ENCODE data around the gene NRK. TPM values are rescaled to one million over a fixed set of nuclear protein-coding genes. Genes with fewer than 3 reads are reported as not detected.

NRK gene
- total and polyA plus RNA-seq, 9 of the 15 experiments (the other 6 are each of a cell fraction or from before 2014, with no cell fraction given): 0.07 TPM; not detected in 8

DNA sequence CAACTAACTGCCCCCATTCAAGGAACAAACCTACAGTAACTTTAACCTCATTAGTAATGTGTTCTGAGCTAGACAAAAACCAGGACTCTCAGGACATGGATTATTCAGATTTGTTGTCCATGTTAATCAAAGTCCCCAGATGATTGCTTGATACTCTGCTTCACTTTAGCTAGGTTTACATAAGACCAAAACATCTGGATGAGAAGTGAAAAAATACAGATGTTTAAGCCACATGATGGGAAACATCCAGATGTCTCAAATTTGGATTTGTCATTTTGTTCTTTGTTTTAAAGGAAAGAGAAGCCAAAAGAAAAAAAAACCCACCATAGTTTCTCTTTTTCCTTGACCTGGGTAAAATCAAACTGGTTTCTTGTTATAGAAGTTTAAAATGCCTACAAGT, 48.5 kb upstream of the NRK start:
- no peaks in the 10 kb centered on the region for H3K9me3 ChIP-seq (replicated peaks; ENCODE audit: control insufficient read depth, insufficient read depth, low read depth, low read length)
- ATAC-seq (no peak), DNase-seq (ENCODE audit: extremely low read depth in 1 of 4, low spot score in 3 of 4) (no peak), FAIRE-seq (no peak)
- H3K9ac ChIP-seq (ENCODE audit: insufficient read depth in 1 of 2, low read depth in 2 of 2, low read length in 2 of 2): no peak overlapping the region
- H3K27me3 ChIP-seq (ENCODE audit: control insufficient read depth in 2 of 2, insufficient read depth in 2 of 2, low read length in 2 of 2): no peaks in the 10 kb centered on the region
- H3K36me3 ChIP-seq (ENCODE audit: control insufficient read depth, insufficient read depth, low read length): no peaks in the 10 kb centered on the region
- H3K27ac ChIP-seq (ENCODE audit: extremely low read depth, low read depth, low read length): no peak overlapping the region
- H4K20me1 ChIP-seq (replicated peaks; ENCODE audit: control insufficient read depth, insufficient read depth, low read length): no peaks in the 10 kb centered on the region
- no TSS peak for BruUV-seq (replicated peaks)
- H3K4me2 ChIP-seq (ENCODE audit: insufficient read depth, low read length): no peak overlapping the region
- in situ Hi-C loops (cut with MboI): no loop called here
- H2AFZ ChIP-seq (ENCODE audit: low read depth, low read length): no peak overlapping the region
- POLR2A ChIA-PET: no interaction called here
- H3K4me3 ChIP-seq: no peak overlapping the region
- H3K9me1 ChIP-seq (ENCODE audit: control insufficient read depth, insufficient read depth, low read length): no peaks in the 10 kb centered on the region
- no peak for TF ChIP-seq GTF2A2 (tag; IDR thresholded peaks at IDR 0.05)
- TF ChIP-seq, protein P1, sequence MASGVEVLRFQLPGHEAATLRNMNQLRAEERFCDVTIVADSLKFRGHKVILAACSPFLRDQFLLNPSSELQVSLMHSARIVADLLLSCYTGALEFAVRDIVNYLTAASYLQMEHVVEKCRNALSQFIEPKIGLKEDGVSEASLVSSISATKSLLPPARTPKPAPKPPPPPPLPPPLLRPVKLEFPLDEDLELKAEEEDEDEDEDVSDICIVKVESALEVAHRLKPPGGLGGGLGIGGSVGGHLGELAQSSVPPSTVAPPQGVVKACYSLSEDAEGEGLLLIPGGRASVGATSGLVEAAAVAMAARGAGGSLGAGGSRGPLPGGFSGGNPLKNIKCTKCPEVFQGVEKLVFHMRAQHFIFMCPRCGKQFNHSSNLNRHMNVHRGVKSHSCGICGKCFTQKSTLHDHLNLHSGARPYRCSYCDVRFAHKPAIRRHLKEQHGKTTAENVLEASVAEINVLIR (CRISPR knock-in tag; IDR thresholded peaks at IDR 0.05): no peak
- TF ChIP-seq TAF1 (IDR thresholded peaks at IDR 0.05; ENCODE audit: control insufficient read depth, extremely low read depth, insufficient read depth, low read length, severe bottlenecking): no peak
- H3K4me1 ChIP-seq (replicated peaks in 1 of 2; ENCODE audit: control insufficient read depth in 2 of 2, insufficient read depth in 2 of 2, low read length in 2 of 2): no peaks in the 10 kb centered on the region
- intact Hi-C loops (cut with micrococcal nuclease): no loop called here
- no peaks in the 10 kb centered on the region for H3K79me2 ChIP-seq (ENCODE audit: control insufficient read depth, insufficient read depth, low read length)
- CTCF ChIA-PET (ENCODE audit: low intra/inter-chr PET ratio): no interaction called here

DNA sequence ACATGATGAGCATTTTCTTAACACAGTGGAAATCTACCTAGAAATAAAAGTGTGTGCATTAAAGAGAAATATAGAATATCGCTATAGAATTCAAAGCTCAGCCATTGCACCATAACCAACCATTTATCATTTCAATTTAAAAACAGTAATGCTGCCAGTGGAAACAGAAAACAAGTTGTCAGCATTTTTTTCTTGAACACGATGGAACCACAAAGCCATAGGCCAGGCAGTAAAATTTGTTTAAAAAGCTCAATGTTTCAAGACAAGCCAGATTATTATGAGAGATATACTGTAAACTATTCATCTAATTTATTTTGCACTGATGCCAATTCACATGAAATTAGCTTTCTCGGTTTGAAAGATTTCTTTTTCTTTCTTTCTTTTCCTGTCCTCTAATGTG, 46.7 kb upstream of the NRK start:
- FAIRE-seq (no peak), DNase-seq (ENCODE audit: extremely low read depth in 1 of 4, low spot score in 3 of 4) (no peak), ATAC-seq (no peak)
- no peak overlapping the region for H3K9ac ChIP-seq (ENCODE audit: insufficient read depth in 1 of 2, low read depth in 2 of 2, low read length in 2 of 2)
- H3K4me3 ChIP-seq: no peak overlapping the region
- TF ChIP-seq MAFF (IDR thresholded peaks at IDR 0.05; ENCODE audit: low read length) (peak; percentile 37), ZNF316 (IDR thresholded peaks at IDR 0.05) (0 out of 2 replicates have a peak, but pooled peaks have one; percentile 7)
- TF ChIP-seq, protein P2, sequence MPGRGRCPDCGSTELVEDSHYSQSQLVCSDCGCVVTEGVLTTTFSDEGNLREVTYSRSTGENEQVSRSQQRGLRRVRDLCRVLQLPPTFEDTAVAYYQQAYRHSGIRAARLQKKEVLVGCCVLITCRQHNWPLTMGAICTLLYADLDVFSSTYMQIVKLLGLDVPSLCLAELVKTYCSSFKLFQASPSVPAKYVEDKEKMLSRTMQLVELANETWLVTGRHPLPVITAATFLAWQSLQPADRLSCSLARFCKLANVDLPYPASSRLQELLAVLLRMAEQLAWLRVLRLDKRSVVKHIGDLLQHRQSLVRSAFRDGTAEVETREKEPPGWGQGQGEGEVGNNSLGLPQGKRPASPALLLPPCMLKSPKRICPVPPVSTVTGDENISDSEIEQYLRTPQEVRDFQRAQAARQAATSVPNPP (IDR thresholded peaks at IDR 0.05; ENCODE audit: borderline replicate concordance, insufficient read depth, insufficient read length): no peak
- ChIA-PET CTCF (ENCODE audit: low intra/inter-chr PET ratio) (no interaction called here), POLR2A (no interaction called here)
- H3K27me3 ChIP-seq (ENCODE audit: control insufficient read depth in 2 of 2, insufficient read depth in 2 of 2, low read length in 2 of 2): no peaks in the 10 kb centered on the region
- intact Hi-C loops (cut with micrococcal nuclease): no loop called here
- no peak overlapping the region for H2AFZ ChIP-seq (ENCODE audit: low read depth, low read length)
- H3K79me2 ChIP-seq (ENCODE audit: control insufficient read depth, insufficient read depth, low read length): no peaks in the 10 kb centered on the region
- BruUV-seq (replicated peaks): no TSS peak
- H3K27ac ChIP-seq (ENCODE audit: extremely low read depth, low read depth, low read length): no peak overlapping the region
- H3K9me3 ChIP-seq (replicated peaks; ENCODE audit: control insufficient read depth, insufficient read depth, low read depth, low read length): no peaks in the 10 kb centered on the region
- no peaks in the 10 kb centered on the region for H4K20me1 ChIP-seq (replicated peaks; ENCODE audit: control insufficient read depth, insufficient read depth, low read length)
- no peaks in the 10 kb centered on the region for H3K36me3 ChIP-seq (ENCODE audit: control insufficient read depth, insufficient read depth, low read length)
- H3K9me1 ChIP-seq (ENCODE audit: control insufficient read depth, insufficient read depth, low read length): no peaks in the 10 kb centered on the region
- no peak overlapping the region for H3K4me2 ChIP-seq (ENCODE audit: insufficient read depth, low read length)
- WGBS (ENCODE audit: insufficient coverage, low coverage, missing lambda C conversion rate): 0% methylated on average over 2 of the region's 3 CpGs
- H3K4me1 ChIP-seq (replicated peaks in 1 of 2; ENCODE audit: control insufficient read depth in 2 of 2, insufficient read depth in 2 of 2, low read length in 2 of 2): no peaks in the 10 kb centered on the region
- in situ Hi-C loops (cut with MboI): no loop called here

All from K562 (cell line).